ENCODE data around the gene CTXN3.

Gene CTXN3

GRCh38 chr5:127685662-127686061 is 36.8 kb downstream of the CTXN3 start:
- Histone ChIP-seq H3K4me3 (ENCODE audit: low read depth, low read length) (no peak overlapping the region), H3K9me3 (ENCODE audit: insufficient read depth, low read depth, low read length) (no peaks in the 10 kb centered on the region), H3K79me2 (ENCODE audit: control insufficient read depth, insufficient read depth, low read length, poor library complexity) (no peaks in the 10 kb centered on the region), H3K27me3 (ENCODE audit: insufficient read depth, low read length) (no peaks in the 10 kb centered on the region), H4K91ac (ENCODE audit: low read depth, low read length) (no peak overlapping the region), H3K27ac (ENCODE audit: low read depth, low read length) (no peak overlapping the region), H2BK5ac (ENCODE audit: low read depth, low read length, poor library complexity) (no peak overlapping the region), H3K23ac (ENCODE audit: low read length) (no peak overlapping the region), H2BK12ac (ENCODE audit: low read length) (no peak overlapping the region), H2BK120ac (ENCODE audit: insufficient read depth, low read length, poor library complexity) (no peak overlapping the region), H4K12ac (ENCODE audit: low read depth, low read length) (no peak overlapping the region), H3K4ac (ENCODE audit: low read depth, low read length) (no peak overlapping the region), H3K79me1 (ENCODE audit: low read length) (no peaks in the 10 kb centered on the region), H3K4me1 (ENCODE audit: control insufficient read depth in 1 of 2, insufficient read depth in 2 of 2, low read length in 2 of 2) (no peaks in the 10 kb centered on the region), H3K9ac (ENCODE audit: low read length) (no peak overlapping the region), H3K18ac (ENCODE audit: low read length) (no peak overlapping the region), H2AFZ (ENCODE audit: insufficient read depth, low read length, poor library complexity) (no peak overlapping the region), H2AK5ac (ENCODE audit: low read length) (no peak overlapping the region), H3K36me3 (ENCODE audit: control insufficient read depth in 1 of 2, insufficient read depth in 2 of 2, low read length in 2 of 2) (no peaks in the 10 kb centered on the region), H3K14ac (ENCODE audit: low read length) (no peak overlapping the region), H3K4me2 (ENCODE audit: low read length) (no peak overlapping the region), H4K8ac (ENCODE audit: low read depth, low read length) (no peak overlapping the region)
- WGBS (ENCODE audit: extremely low coverage, insufficient coverage, insufficient read length): no CpG with 5 or more reads among the region's 2 CpGs
- DNase-seq: no peak

- no peaks in the 10 kb centered on the region for H3K79me1 ChIP-seq (ENCODE audit: low read length)
- no peak overlapping the region for H4K91ac ChIP-seq (ENCODE audit: low read depth, low read length)
- H3K9ac ChIP-seq (ENCODE audit: low read length): no peak overlapping the region
- no peaks in the 10 kb centered on the region for H3K36me3 ChIP-seq (ENCODE audit: control insufficient read depth in 1 of 2, insufficient read depth in 2 of 2, low read length in 2 of 2)
- no peak overlapping the region for H2BK12ac ChIP-seq (ENCODE audit: low read length)
- H3K27me3 ChIP-seq (ENCODE audit: insufficient read depth, low read length): no peaks in the 10 kb centered on the region
- no peak overlapping the region for H3K4me2 ChIP-seq (ENCODE audit: low read length)
- no peak overlapping the region for H2BK120ac ChIP-seq (ENCODE audit: insufficient read depth, low read length, poor library complexity)
- no peak overlapping the region for H3K14ac ChIP-seq (ENCODE audit: low read length)
- H4K12ac ChIP-seq (ENCODE audit: low read depth, low read length): no peak overlapping the region
- no peak overlapping the region for H2AK5ac ChIP-seq (ENCODE audit: low read length)
- no peak overlapping the region for H3K27ac ChIP-seq (ENCODE audit: low read depth, low read length)
- H2BK5ac ChIP-seq (ENCODE audit: low read depth, low read length, poor library complexity): no peak overlapping the region
- H3K4me1 ChIP-seq (ENCODE audit: control insufficient read depth in 1 of 2, insufficient read depth in 2 of 2, low read length in 2 of 2): no peaks in the 10 kb centered on the region
- no peak for DNase-seq
- no peak overlapping the region for H4K8ac ChIP-seq (ENCODE audit: low read depth, low read length)
- no peaks in the 10 kb centered on the region for H3K79me2 ChIP-seq (ENCODE audit: control insufficient read depth, insufficient read depth, low read length, poor library complexity)
- no peak overlapping the region for H2AFZ ChIP-seq (ENCODE audit: insufficient read depth, low read length, poor library complexity)
- H3K23ac ChIP-seq (ENCODE audit: low read length): no peak overlapping the region
- H3K18ac ChIP-seq (ENCODE audit: low read length): no peak overlapping the region
- no peak overlapping the region for H3K4ac ChIP-seq (ENCODE audit: low read depth, low read length)
- H3K9me3 ChIP-seq (ENCODE audit: insufficient read depth, low read depth, low read length): no peaks in the 10 kb centered on the region
- no peak overlapping the region for H3K4me3 ChIP-seq (ENCODE audit: low read depth, low read length)
Measured at GRCh38 chr5:127686424-127686823, 37.5 kb downstream of the CTXN3 start.

- Histone ChIP-seq H3K18ac (ENCODE audit: low read length) (no peak overlapping the region), H3K27ac (ENCODE audit: low read depth, low read length) (no peak overlapping the region), H3K14ac (ENCODE audit: low read length) (no peak overlapping the region), H3K79me2 (ENCODE audit: control insufficient read depth, insufficient read depth, low read length, poor library complexity) (no peaks in the 10 kb centered on the region), H2AK5ac (ENCODE audit: low read length) (no peak overlapping the region), H4K12ac (ENCODE audit: low read depth, low read length) (no peak overlapping the region), H3K36me3 (ENCODE audit: control insufficient read depth in 1 of 2, insufficient read depth in 2 of 2, low read length in 2 of 2) (no peaks in the 10 kb centered on the region), H2AFZ (ENCODE audit: insufficient read depth, low read length, poor library complexity) (no peak overlapping the region), H3K9me3 (ENCODE audit: insufficient read depth, low read depth, low read length) (no peaks in the 10 kb centered on the region), H4K91ac (ENCODE audit: low read depth, low read length) (no peak overlapping the region), H2BK12ac (ENCODE audit: low read length) (no peak overlapping the region), H3K4ac (ENCODE audit: low read depth, low read length) (no peak overlapping the region), H3K9ac (ENCODE audit: low read length) (no peak overlapping the region), H3K79me1 (ENCODE audit: low read length) (no peaks in the 10 kb centered on the region), H2BK120ac (ENCODE audit: insufficient read depth, low read length, poor library complexity) (no peak overlapping the region), H3K4me2 (ENCODE audit: low read length) (no peak overlapping the region), H3K4me3 (ENCODE audit: low read depth, low read length) (no peak overlapping the region), H2BK5ac (ENCODE audit: low read depth, low read length, poor library complexity) (no peak overlapping the region), H4K8ac (ENCODE audit: low read depth, low read length) (no peak overlapping the region), H3K23ac (ENCODE audit: low read length) (no peak overlapping the region), H3K27me3 (ENCODE audit: insufficient read depth, low read length) (no peaks in the 10 kb centered on the region), H3K4me1 (ENCODE audit: control insufficient read depth in 1 of 2, insufficient read depth in 2 of 2, low read length in 2 of 2) (no peaks in the 10 kb centered on the region)
- DNase-seq: no peak
- no CpG with 5 or more reads among the region's 1 CpG for WGBS (ENCODE audit: extremely low coverage, insufficient coverage, insufficient read length)
Measured at GRCh38 chr5:127694518-127695171, 45.8 kb downstream of the CTXN3 start.

DNA sequence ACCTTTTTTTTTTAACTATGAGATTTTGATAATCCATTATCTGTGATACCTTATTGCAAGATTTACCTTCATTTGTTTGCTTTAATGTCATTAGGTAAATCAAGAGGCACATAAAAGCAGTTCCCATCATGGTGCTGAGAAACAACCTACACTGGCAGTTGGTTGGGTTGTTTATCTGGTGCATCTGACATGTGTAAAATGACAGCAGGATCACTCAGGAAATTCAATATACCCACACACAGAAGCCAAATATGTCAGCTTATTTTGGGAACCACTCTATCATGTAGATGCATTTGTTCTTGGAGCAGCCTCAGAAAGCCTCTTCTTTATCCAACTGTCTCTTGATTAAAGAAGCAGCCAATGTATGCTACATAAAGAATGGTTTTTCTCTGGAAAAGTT is 46.5 kb downstream of the CTXN3 start:
- H3K18ac ChIP-seq (ENCODE audit: low read length): no peak overlapping the region
- H4K91ac ChIP-seq (ENCODE audit: low read depth, low read length): no peak overlapping the region
- H3K23ac ChIP-seq (ENCODE audit: low read length): no peak overlapping the region
- H2BK5ac ChIP-seq (ENCODE audit: low read depth, low read length, poor library complexity): no peak overlapping the region
- H3K9me3 ChIP-seq (ENCODE audit: insufficient read depth, low read depth, low read length): no peaks in the 10 kb centered on the region
- no peaks in the 10 kb centered on the region for H3K36me3 ChIP-seq (ENCODE audit: control insufficient read depth in 1 of 2, insufficient read depth in 2 of 2, low read length in 2 of 2)
- H4K12ac ChIP-seq (ENCODE audit: low read depth, low read length): no peak overlapping the region
- H3K79me2 ChIP-seq (ENCODE audit: control insufficient read depth, insufficient read depth, low read length, poor library complexity): no peaks in the 10 kb centered on the region
- no peak overlapping the region for H3K4ac ChIP-seq (ENCODE audit: low read depth, low read length)
- no peak overlapping the region for H2AK5ac ChIP-seq (ENCODE audit: low read length)
- no peak overlapping the region for H3K4me3 ChIP-seq (ENCODE audit: low read depth, low read length)
- H2BK12ac ChIP-seq (ENCODE audit: low read length): no peak overlapping the region
- DNase-seq: no peak
- H3K4me2 ChIP-seq (ENCODE audit: low read length): no peak overlapping the region
- peaks cover 2% of the 10 kb centered on the region in 2 experiments for H3K4me1 ChIP-seq (ENCODE audit: control insufficient read depth in 1 of 2, insufficient read depth in 2 of 2, low read length in 2 of 2)
- H3K27me3 ChIP-seq (ENCODE audit: insufficient read depth, low read length): no peaks in the 10 kb centered on the region
- no peak overlapping the region for H2AFZ ChIP-seq (ENCODE audit: insufficient read depth, low read length, poor library complexity)
- H3K27ac ChIP-seq (ENCODE audit: low read depth, low read length): no peak overlapping the region
- no peaks in the 10 kb centered on the region for H3K79me1 ChIP-seq (ENCODE audit: low read length)
- H3K14ac ChIP-seq (ENCODE audit: low read length): no peak overlapping the region
- H3K9ac ChIP-seq (ENCODE audit: low read length): no peak overlapping the region
- H2BK120ac ChIP-seq (ENCODE audit: insufficient read depth, low read length, poor library complexity): no peak overlapping the region
- H4K8ac ChIP-seq (ENCODE audit: low read depth, low read length): no peak overlapping the region
